ENCODE data around the gene GGN. TPM values are rescaled to one million over a fixed set of nuclear protein-coding genes. Genes with fewer than 3 reads are reported as not detected.

The GGN gene
- total RNA-seq, 1 donor from 2014 or later = under 0.01 TPM

DNA sequence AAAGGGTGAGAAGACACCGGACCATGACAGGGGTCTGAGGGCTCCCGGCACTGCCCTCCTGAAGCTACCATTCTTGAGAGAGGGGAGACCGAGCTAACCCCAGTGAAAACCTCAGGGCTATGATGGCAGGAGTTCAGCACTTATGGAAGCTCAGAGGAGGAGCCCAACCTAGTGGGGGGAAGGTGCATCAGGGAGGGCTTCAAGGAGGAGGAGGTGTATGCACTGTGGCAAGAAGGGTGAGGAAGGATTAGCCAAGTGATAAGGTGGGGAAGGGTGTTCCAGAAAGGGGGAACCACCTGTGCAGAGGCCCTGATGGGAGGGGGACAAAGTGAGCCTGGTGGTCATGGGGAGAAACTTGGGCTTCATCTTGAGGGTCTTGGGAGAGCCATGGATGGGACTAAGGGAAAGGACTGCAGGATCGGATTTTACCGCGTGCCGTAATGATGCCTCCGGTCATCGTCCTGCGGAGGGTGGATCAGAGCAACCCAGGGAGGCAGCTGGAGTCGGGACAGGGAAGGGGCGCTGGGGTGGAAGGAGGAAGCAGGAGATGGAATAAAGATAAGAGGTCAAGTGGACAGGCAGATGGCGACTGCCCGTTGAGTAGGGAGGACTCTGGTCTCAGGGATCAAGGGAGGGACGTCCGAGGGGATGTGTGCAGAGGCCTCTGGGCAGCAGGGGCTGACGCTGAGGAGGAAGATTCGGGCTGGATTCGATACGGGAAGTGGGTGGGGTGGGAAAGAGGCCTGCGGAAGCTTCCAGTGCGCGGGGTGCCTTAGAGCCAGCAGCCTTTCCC lies 26.8 kb downstream of the GGN start:
- Histone ChIP-seq H3K36me3 (ENCODE audit: control insufficient read depth, insufficient read depth, low read length) (no peaks in the 10 kb centered on the region), H3K27me3 (ENCODE audit: control insufficient read depth, insufficient read depth, low read length) (peaks cover 17% of the 10 kb centered on the region), H3K4me3 (ENCODE audit: low read depth, low read length) (peak overlapping the region; percentile 55)
- FAIRE-seq (peak; percentile 32), DNase-seq (ENCODE audit: low read depth) (no peak)
- TF ChIP-seq CTCF (IDR thresholded peaks at IDR 0.05; ENCODE audit: insufficient read depth, low read length, severe bottlenecking) = no peak

- H3K27me3 ChIP-seq (ENCODE audit: control insufficient read depth, insufficient read depth, low read length) = peaks cover 17% of the 10 kb centered on the region
- FAIRE-seq (no peak), DNase-seq (ENCODE audit: low read depth) (no peak)
- H3K4me3 ChIP-seq (ENCODE audit: low read depth, low read length) = no peak overlapping the region
- no peaks in the 10 kb centered on the region for H3K36me3 ChIP-seq (ENCODE audit: control insufficient read depth, insufficient read depth, low read length)
- TF ChIP-seq CTCF (IDR thresholded peaks at IDR 0.05; ENCODE audit: insufficient read depth, low read length, severe bottlenecking) = no peak
These were observed 27.5 kb downstream of the GGN start for GRCh38 chr19:38360351-38360750.

GRCh38 chr19:38359242-38360021 lies 28.4 kb downstream of the GGN start:
- no peaks in the 10 kb centered on the region for H3K36me3 ChIP-seq (ENCODE audit: control insufficient read depth, insufficient read depth, low read length)
- FAIRE-seq (no peak), DNase-seq (ENCODE audit: low read depth) (no peak)
- H3K4me3 ChIP-seq (ENCODE audit: low read depth, low read length) = no peak overlapping the region
- H3K27me3 ChIP-seq (ENCODE audit: control insufficient read depth, insufficient read depth, low read length) = peaks cover 19% of the 10 kb centered on the region
- no peak for TF ChIP-seq CTCF (IDR thresholded peaks at IDR 0.05; ENCODE audit: insufficient read depth, low read length, severe bottlenecking)

DNA sequence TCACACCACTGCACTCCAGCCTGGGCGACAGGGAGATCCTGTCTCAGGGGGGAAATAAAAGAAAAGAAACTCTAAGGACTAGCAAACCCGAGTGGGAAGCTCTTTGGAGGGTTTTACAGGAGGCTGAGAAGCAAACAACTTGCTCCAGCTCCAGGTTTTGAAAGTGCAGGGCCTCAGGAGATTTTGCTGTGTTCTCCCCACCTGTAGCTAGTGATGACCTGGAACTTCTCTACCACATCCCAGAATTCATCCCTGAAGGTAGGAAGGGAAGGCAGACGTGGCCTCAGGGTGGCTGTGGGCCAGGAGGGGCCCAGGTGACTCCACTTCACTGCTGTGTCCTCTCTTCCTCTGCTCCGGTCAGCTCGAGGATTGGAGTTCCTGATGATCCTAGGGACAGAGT lies 29.8 kb downstream of the GGN start:
- H3K27me3 ChIP-seq (ENCODE audit: control insufficient read depth, insufficient read depth, low read length) = peaks cover 20% of the 10 kb centered on the region
- H3K36me3 ChIP-seq (ENCODE audit: control insufficient read depth, insufficient read depth, low read length) = no peaks in the 10 kb centered on the region
- DNase-seq (ENCODE audit: low read depth) (no peak), FAIRE-seq (no peak)
- no peak overlapping the region for H3K4me3 ChIP-seq (ENCODE audit: low read depth, low read length)
- no peak for TF ChIP-seq CTCF (IDR thresholded peaks at IDR 0.05; ENCODE audit: insufficient read depth, low read length, severe bottlenecking)

- FAIRE-seq = no peak
- H3K27me3 ChIP-seq (ENCODE audit: control insufficient read depth, insufficient read depth, low read length) = peaks cover 18% of the 10 kb centered on the region
These were observed 31.8 kb downstream of the GGN start for GRCh38 chr19:38355728-38356725.

More at GRCh38 chr19:38355728-38356725, 31.8 kb downstream of the GGN start:
- TF ChIP-seq CTCF (IDR thresholded peaks at IDR 0.05; ENCODE audit: insufficient read depth, low read length, severe bottlenecking) = no peak
- no peak for DNase-seq (ENCODE audit: low read depth)
- H3K4me3 ChIP-seq (ENCODE audit: low read depth, low read length) = no peak overlapping the region
- H3K36me3 ChIP-seq (ENCODE audit: control insufficient read depth, insufficient read depth, low read length) = no peaks in the 10 kb centered on the region

Data from bronchial epithelial cell (primary cell).